SU-DHL-6 (cell line): ENCODE measurements around the gene EPYC.

ENCODE experiments used
- H2AFZ ChIP-seq: fragments of 200-600 bp; sonication (generic); 2 replicates; pipeline ENCODE4 v1.6.1; 2014; ENCODE audit warnings: low read depth, mild to moderate bottlenecking, moderate library complexity, mixed read lengths, antibody characterized with exemption, low read length; ENCODE audit not compliant: severe bottlenecking
- H3F3A ChIP-seq: fragments of 200-600 bp; shearing (Covaris generic); 2 replicates; pipeline ENCODE4 v1.6.0; 2016; ENCODE audit warnings: antibody characterized with exemption, mild to moderate bottlenecking; ENCODE audit not compliant: insufficient read depth
- H3K27ac ChIP-seq: fragments of 200-600 bp; sonication (generic); 2 replicates; pipeline ENCODE4 v1.5.1; 2016; ENCODE audit warnings: low read depth, mild to moderate bottlenecking, low read length, moderate library complexity, mixed read lengths
- H3K27me3 ChIP-seq: fragments of 200-600 bp; sonication (generic), shearing (Covaris generic); 2 replicates; pipeline ENCODE4 v1.6.0; 2014; ENCODE audit warnings: mild to moderate bottlenecking, low read length
- H3K36me3 ChIP-seq: fragments of 200-600 bp; sonication (generic); 2 replicates; pipeline ENCODE4 v1.6.1; 2014; ENCODE audit warnings: mild to moderate bottlenecking, low read length, mixed read lengths
- H3K4me2 ChIP-seq: fragments of 300-600, 200-600 bp; shearing (Covaris generic), sonication (generic); 2 replicates; pipeline ENCODE4 v1.6.0; 2014; ENCODE audit warnings: low read length, low read depth, mild to moderate bottlenecking; ENCODE audit not compliant: poor library complexity, severe bottlenecking
- H3K4me3 ChIP-seq: fragments of 200-600 bp; sonication (generic); 2 replicates; pipeline ENCODE4 v1.5.1; 2014; ENCODE audit warnings: antibody characterized with exemption, low read length, mild to moderate bottlenecking, mixed read lengths; ENCODE audit not compliant: insufficient read depth, poor library complexity, severe bottlenecking
- H3K79me2 ChIP-seq: fragments of 200-600 bp; sonication (generic); 2 replicates; pipeline ENCODE4 v1.6.1; 2014; ENCODE audit warnings: mild to moderate bottlenecking, low read length, moderate library complexity; ENCODE audit not compliant: insufficient read depth
- H3K9ac ChIP-seq: fragments of 200-600 bp; sonication (generic); 2 replicates; pipeline ENCODE4 v1.7.0; 2014; ENCODE audit warnings: mild to moderate bottlenecking, low read length
- H3K9me2 ChIP-seq: fragments of 200-600 bp; sonication (generic); replicated peaks from 2 replicates; pipeline ENCODE4 v1.6.1; 2014; ENCODE audit warnings: low read length; ENCODE audit not compliant: insufficient read depth
- H3K9me3 ChIP-seq: fragments of 200-600 bp; sonication (generic); 2 replicates; pipeline ENCODE4 v1.6.1; 2014; ENCODE audit warnings: low read length, mixed read lengths; ENCODE audit not compliant: insufficient read depth
- H4K20me1 ChIP-seq: fragments of 200-600 bp; sonication (generic); 2 replicates; pipeline ENCODE4 v1.6.1; 2014; ENCODE audit warnings: low read depth, mild to moderate bottlenecking, antibody characterized with exemption, low read length, moderate library complexity, mixed read lengths
- CTCF ChIP-seq: fragments of 200-600 bp; sonication (generic); IDR thresholded peaks from one replicate; pipeline ENCODE4 v1.5.1; 2017; ENCODE audit warnings: antibody characterized with exemption, mild to moderate bottlenecking, low read length, moderate library complexity; ENCODE audit not compliant: insufficient read depth, poor library complexity, severe bottlenecking
- EZH2phosphoT487 ChIP-seq: fragments of 200-600 bp; sonication (generic), shearing (Covaris generic); conservative IDR thresholded peaks from 2 replicates; pipeline ENCODE4 v1.6.1; 2018; ENCODE audit warnings: mild to moderate bottlenecking, antibody characterized with exemption, low read length, moderate library complexity, mixed read lengths

EPYC gene

DNA sequence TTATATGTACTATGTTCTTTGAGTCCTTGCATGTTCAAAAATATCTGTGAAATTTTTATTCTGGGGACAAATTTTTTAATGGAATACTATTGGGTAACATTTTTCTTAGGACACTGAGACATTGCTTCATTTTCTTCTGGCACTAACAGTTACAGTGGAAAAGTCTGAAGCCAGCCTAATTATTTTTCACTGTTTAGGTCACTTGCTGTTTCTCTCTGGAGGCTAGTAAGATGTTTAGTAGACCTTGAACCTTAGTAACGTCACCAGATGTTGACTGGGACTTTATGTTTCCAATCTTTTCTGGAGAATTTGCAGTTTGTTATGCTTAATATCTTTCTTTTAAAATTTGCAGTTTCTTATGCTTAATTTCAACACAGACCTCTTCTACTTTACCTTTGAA, 12.3 kb upstream of the EPYC start:
- Histone ChIP-seq H2AFZ (no peak overlapping the region), H3K27ac (no peak overlapping the region), H3F3A (no peaks in the 10 kb centered on the region), H3K4me2 (no peak overlapping the region), H3K36me3 (no peaks in the 10 kb centered on the region), H3K27me3 (no peaks in the 10 kb centered on the region), H4K20me1 (no peaks in the 10 kb centered on the region), H3K79me2 (no peaks in the 10 kb centered on the region), H3K9me2 (no peaks in the 10 kb centered on the region), H3K9ac (no peak overlapping the region), H3K9me3 (no peaks in the 10 kb centered on the region), H3K4me3 (no peak overlapping the region)
- no peak for TF ChIP-seq EZH2phosphoT487
- no peak for TF ChIP-seq CTCF

DNA sequence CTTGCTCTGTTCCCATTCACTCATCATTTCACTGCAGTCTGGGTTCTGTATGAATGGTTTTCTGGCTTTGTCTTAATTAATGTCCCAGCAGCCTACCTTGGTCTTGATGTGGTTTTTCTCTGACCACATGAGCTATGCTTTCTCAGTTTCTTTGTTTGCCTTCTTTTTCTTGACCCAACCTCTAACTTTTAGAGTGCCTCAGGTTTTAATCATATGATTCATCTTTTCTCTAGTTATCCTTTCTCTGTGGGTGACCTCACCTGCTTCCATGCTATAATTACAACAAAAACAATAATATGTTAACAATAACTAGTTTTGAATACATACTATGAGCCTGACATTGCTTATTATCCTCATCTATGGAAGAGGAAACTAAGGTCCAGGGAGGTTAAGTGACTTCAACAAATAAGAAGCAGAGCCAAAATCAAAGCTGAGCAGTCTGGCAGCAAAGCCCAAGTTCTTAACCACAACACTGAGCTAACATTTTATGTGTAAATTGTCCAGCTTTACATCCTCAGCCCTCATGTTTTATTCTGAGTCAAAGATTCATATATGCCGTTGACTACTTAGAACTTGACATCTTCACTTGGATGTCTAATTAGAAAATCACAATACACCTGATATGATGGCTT, 4.7 kb upstream of the EPYC start:
- no peaks in the 10 kb centered on the region for H3F3A ChIP-seq
- no peaks in the 10 kb centered on the region for H4K20me1 ChIP-seq
- no peaks in the 10 kb centered on the region for H3K79me2 ChIP-seq
- H3K9me2 ChIP-seq = no peaks in the 10 kb centered on the region
- TF ChIP-seq CTCF = no peak
- TF ChIP-seq EZH2phosphoT487 = no peak
- no peak overlapping the region for H3K4me2 ChIP-seq
- H2AFZ ChIP-seq = no peak overlapping the region
- no peaks in the 10 kb centered on the region for H3K27me3 ChIP-seq
- H3K4me3 ChIP-seq = no peak overlapping the region
- no peaks in the 10 kb centered on the region for H3K36me3 ChIP-seq
- H3K9ac ChIP-seq = no peak overlapping the region
- no peak overlapping the region for H3K27ac ChIP-seq
- H3K9me3 ChIP-seq = no peaks in the 10 kb centered on the region

- H3K79me2 ChIP-seq = no peaks in the 10 kb centered on the region
- no peak for TF ChIP-seq EZH2phosphoT487
These were observed 2.9 kb upstream of the EPYC start for GRCh38 chr12:91007531-91008290.

GRCh38 chr12:91003737-91004136, 1.0 kb downstream of the EPYC start:
- H3F3A ChIP-seq = no peaks in the 10 kb centered on the region
- H3K27me3 ChIP-seq = no peaks in the 10 kb centered on the region
- no peak overlapping the region for H3K9ac ChIP-seq
- no peaks in the 10 kb centered on the region for H4K20me1 ChIP-seq
- no peak for TF ChIP-seq CTCF
- TF ChIP-seq EZH2phosphoT487 = no peak
- H3K4me3 ChIP-seq = no peak overlapping the region
- H3K79me2 ChIP-seq = no peaks in the 10 kb centered on the region
- no peaks in the 10 kb centered on the region for H3K9me3 ChIP-seq
- no peaks in the 10 kb centered on the region for H3K36me3 ChIP-seq
- no peaks in the 10 kb centered on the region for H3K9me2 ChIP-seq
- no peak overlapping the region for H2AFZ ChIP-seq
- no peak overlapping the region for H3K27ac ChIP-seq
- no peak overlapping the region for H3K4me2 ChIP-seq

More at GRCh38 chr12:91007531-91008290, 2.9 kb upstream of the EPYC start:
- Histone ChIP-seq H3K27me3 (no peaks in the 10 kb centered on the region), H3K27ac (no peak overlapping the region), H2AFZ (no peak overlapping the region), H4K20me1 (no peaks in the 10 kb centered on the region), H3K4me3 (no peak overlapping the region), H3K9me3 (no peaks in the 10 kb centered on the region), H3K4me2 (no peak overlapping the region), H3K9me2 (no peaks in the 10 kb centered on the region), H3F3A (no peaks in the 10 kb centered on the region), H3K36me3 (no peaks in the 10 kb centered on the region), H3K9ac (no peak overlapping the region)
